Measurements from ENCODE around the gene TNFAIP3.
A peak's percentile ranks its signal among the peaks of the same experiment; 100 is the strongest.

The TNFAIP3 gene

GRCh38 chr6:137866200-137866913, 702 bp upstream of the TNFAIP3 start:
- FAIRE-seq, result no peak

- no peak for FAIRE-seq
These were observed 838 bp downstream of the TNFAIP3 start for GRCh38 chr6:137867685-137868509.

GRCh38 chr6:137868721-137869548, 1.9 kb downstream of the TNFAIP3 start:
- no peak for FAIRE-seq

GRCh38 chr6:137869549-137870307, 2.7 kb downstream of the TNFAIP3 start:
- no peak for FAIRE-seq

GRCh38 chr6:137870308-137870644, 3.2 kb downstream of the TNFAIP3 start:
- no peak for FAIRE-seq

- no peak for FAIRE-seq
These were observed 3.7 kb downstream of the TNFAIP3 start for GRCh38 chr6:137870744-137871247.

- no peak for FAIRE-seq
These were observed 4.2 kb downstream of the TNFAIP3 start for GRCh38 chr6:137871291-137871690.

- FAIRE-seq, result no peak
These were observed 4.9 kb downstream of the TNFAIP3 start for GRCh38 chr6:137871831-137872454.

- FAIRE-seq, result no peak
These were observed 5.6 kb downstream of the TNFAIP3 start for GRCh38 chr6:137872581-137873115.

- FAIRE-seq, result peak; percentile 19
These were observed 6.3 kb downstream of the TNFAIP3 start for GRCh38 chr6:137873273-137873762.

GRCh38 chr6:137874204-137875057, 7.4 kb downstream of the TNFAIP3 start:
- no peak for FAIRE-seq

GRCh38 chr6:137875058-137875520, 8.0 kb downstream of the TNFAIP3 start:
- no peak for FAIRE-seq

GRCh38 chr6:137875606-137876005, 8.5 kb downstream of the TNFAIP3 start:
- FAIRE-seq, result no peak

DNA sequence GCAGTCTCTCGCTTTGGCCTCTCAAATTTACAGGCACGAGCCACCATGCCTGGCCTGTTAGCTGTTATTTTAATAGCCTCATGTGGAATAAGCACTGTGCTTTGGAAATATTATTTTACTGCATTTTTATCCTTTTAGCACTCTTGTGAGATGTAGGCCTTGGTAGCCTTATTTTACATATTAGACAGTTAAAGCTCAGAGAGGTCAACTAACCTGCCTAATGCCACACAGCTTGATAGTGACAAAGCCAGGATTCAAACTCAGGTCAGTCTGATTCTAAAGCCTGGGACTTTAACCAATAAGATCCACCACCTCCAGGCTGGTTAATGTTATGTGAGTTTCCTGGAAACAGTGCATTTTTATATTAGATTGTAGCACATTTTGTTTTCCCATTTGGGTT, 9.5 kb downstream of the TNFAIP3 start:
- no peak for FAIRE-seq

DNA sequence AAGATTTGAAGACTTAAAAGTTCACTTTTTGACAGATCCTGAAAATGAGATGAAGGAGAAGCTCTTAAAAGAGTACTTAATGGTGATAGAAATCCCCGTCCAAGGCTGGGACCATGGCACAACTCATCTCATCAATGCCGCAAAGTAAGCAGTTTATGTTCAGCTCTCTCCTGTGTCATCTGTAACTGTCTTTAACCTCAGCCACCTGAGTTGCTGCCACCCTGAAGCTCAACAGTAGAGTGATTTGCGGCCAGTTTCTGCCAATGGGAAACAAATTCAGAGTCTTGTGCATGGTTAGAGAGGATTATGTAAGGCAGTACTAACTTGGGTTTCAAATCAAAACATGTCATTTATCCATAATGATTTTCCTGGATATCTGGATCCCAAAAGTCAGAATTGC, 10.1 kb downstream of the TNFAIP3 start:
- FAIRE-seq, result no peak

DNA sequence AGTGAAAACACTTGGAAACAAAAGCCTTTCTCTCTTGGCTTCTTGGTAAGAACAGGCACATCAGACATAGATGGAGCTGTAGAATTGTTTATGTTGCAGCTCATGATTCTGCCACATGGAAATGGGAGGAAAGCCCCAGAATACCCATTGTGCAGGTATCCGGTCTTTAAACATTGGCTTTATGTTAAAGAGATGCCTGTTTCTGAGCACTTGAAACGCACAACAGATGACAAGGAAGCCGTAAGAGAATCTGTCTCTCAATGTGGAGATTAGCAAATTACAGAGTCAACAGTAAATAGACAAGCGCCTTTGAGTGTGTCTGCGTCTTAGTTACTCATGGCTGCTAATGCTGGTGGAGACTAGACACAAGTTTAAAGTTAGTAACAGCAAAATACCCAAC, 10.5 kb downstream of the TNFAIP3 start:
- no peak for FAIRE-seq

DNA sequence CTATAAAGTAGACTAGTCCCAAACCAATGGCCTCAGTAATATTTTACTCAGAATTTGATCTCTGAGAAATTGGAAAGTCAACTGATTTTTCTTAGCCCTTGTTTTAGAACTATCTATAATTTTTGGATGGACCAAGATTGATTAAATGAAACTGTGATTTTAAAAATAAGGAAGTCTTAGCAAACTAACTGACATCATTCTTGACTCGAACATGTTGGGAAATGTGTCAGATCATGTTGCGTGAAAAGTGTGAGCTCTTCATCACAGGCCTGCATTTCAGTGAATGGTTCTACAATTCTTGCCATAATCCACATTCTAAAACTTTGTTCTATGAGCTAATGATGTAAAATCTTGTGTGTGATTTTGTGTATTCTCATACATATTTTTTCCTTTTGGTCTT, 11.0 kb downstream of the TNFAIP3 start:
- FAIRE-seq, result no peak

- FAIRE-seq, result no peak
These were observed 11.6 kb downstream of the TNFAIP3 start for GRCh38 chr6:137878486-137879285.

- FAIRE-seq, result no peak
These were observed 12.2 kb downstream of the TNFAIP3 start for GRCh38 chr6:137879299-137879698.

Data from A204.1 (cell line).